OCI-LY7 (cell line): Measurements from ENCODE around the gene PURA. TPM values are rescaled to one million over a fixed set of nuclear protein-coding genes. Genes with fewer than 3 reads are reported as not detected.

Experiments used
- BruUV-seq: library from RNA; stranded (reverse); fragments of 400-500 nt; replicated peaks from 2 replicates; lab custom pipeline; 2021; lab: Mats Ljungman, UMichigan
- CTCF ChIA-PET: fragments of 300-600 bp; sonication (Branson Sonifier 250); formaldehyde crosslinking; loops from one replicate; lab custom pipeline; 2022; ENCODE audit warnings: antibody characterized with exemption; ENCODE audit not compliant: unreplicated experiment; lab: Charles Lee
- POLR2A ChIA-PET: fragments of 300-600 bp; sonication (Branson Sonifier 250); formaldehyde crosslinking; loops from one replicate; lab custom pipeline; 2022; ENCODE audit warnings: antibody characterized with exemption; lab: Charles Lee
- DNase-seq: peaks from one replicate; pipeline ENCODE4 v3.0.0-alpha.2; 2015; ENCODE audit warnings: low spot score
- H2AFZ ChIP-seq: fragments of 200-600 bp; sonication (generic), shearing (Covaris generic); 2 replicates; pipeline ENCODE4 v1.6.1; 2014; ENCODE audit warnings: mild to moderate bottlenecking, antibody characterized with exemption, low read length, moderate library complexity
- H3K27ac ChIP-seq: fragments of 200-600 bp; sonication (generic); 2 replicates; pipeline ENCODE4 v1.5.1; 2014; ENCODE audit warnings: mixed run types, low read depth, mild to moderate bottlenecking, moderate library complexity, low read length, inconsistent platforms; ENCODE audit not compliant: poor library complexity, severe bottlenecking
- H3K36me3 ChIP-seq: fragments of 200-600 bp; sonication (generic); 2 replicates; pipeline ENCODE4 v1.6.1; 2014; ENCODE audit warnings: mild to moderate bottlenecking, antibody characterized with exemption, low read length, moderate library complexity, mixed read lengths; ENCODE audit not compliant: insufficient read depth
- H3K4me1 ChIP-seq: fragments of 200-600 bp; sonication (generic); 2 replicates; pipeline ENCODE4 v1.5.1; 2014; ENCODE audit warnings: mild to moderate bottlenecking, low read length; ENCODE audit not compliant: insufficient read depth, poor library complexity, severe bottlenecking
- H3K4me2 ChIP-seq: fragments of 200-600 bp; sonication (generic); 2 replicates; pipeline ENCODE4 v1.6.1; 2014; ENCODE audit warnings: mild to moderate bottlenecking, low read length
- H3K4me3 ChIP-seq: fragments of 200-600 bp; sonication (generic); 2 replicates; pipeline ENCODE4 v1.5.1; 2014; ENCODE audit warnings: mild to moderate bottlenecking, low read depth, low read length; ENCODE audit not compliant: poor library complexity, severe bottlenecking
- H3K79me2 ChIP-seq: fragments of 200-600 bp; sonication (generic); 2 replicates; pipeline ENCODE4 v1.6.1; 2016; ENCODE audit warnings: low read depth, mild to moderate bottlenecking, low read length, moderate library complexity, mixed read lengths; ENCODE audit not compliant: insufficient read depth
- H3K9me2 ChIP-seq: fragments of 200-600 bp; sonication (generic); 2 replicates; pipeline ENCODE4 v1.6.1; 2016; ENCODE audit warnings: mild to moderate bottlenecking, low read length, mixed read lengths; ENCODE audit not compliant: insufficient read depth
- H3K9me3 ChIP-seq: fragments of 200-600 bp; sonication (generic); 2 replicates; pipeline ENCODE4 v1.6.1; 2014; ENCODE audit warnings: mild to moderate bottlenecking, mixed run types, low read length, mixed read lengths
- H4K20me1 ChIP-seq: fragments of 200-600 bp; sonication (generic); 2 replicates; pipeline ENCODE4 v1.6.1; 2014; ENCODE audit warnings: mild to moderate bottlenecking, antibody characterized with exemption, low read length, moderate library complexity, mixed read lengths; ENCODE audit not compliant: insufficient read depth
- EZH2phosphoT487 ChIP-seq: fragments of 200-600 bp; sonication (generic); IDR thresholded peaks from 2 replicates; pipeline ENCODE4 v1.6.1; 2018; ENCODE audit warnings: low read depth, borderline replicate concordance, mild to moderate bottlenecking, mixed run types, antibody characterized with exemption, low read length, moderate library complexity, mixed read lengths
- intact Hi-C: fragments of 100-400 bp; cut with micrococcal nuclease; formaldehyde crosslinking; loops from one replicate; pipeline ENCODE4 v1.10.0; 2022; ENCODE audit not compliant: unreplicated experiment
- total RNA-seq, 2 experiments: library from RNA; depleted of rRNA in 1 of 2; stranded (reverse); fragments of >200 nt in 1 of 2; shearing (Covaris generic) in 1 of 2; gene quantifications; 2 replicates each; pipeline ENCODE4 v1.2.3, GENCODE V29; 2014 to 2022
- TF ChIP-seq, protein P1 (sequence below): fragments of 200-600 bp; sonication (generic); conservative IDR thresholded peaks from 2 replicates; pipeline ENCODE4 v1.5.1; 2014; ENCODE audit warnings: mild to moderate bottlenecking, antibody characterized with exemption, low read length, moderate library complexity, mixed read lengths

The PURA gene
- total RNA-seq, 2 experiments from 2014 or later: 19.0 to 19.7 TPM

GRCh38 chr5:140143521-140144258, 29.8 kb downstream of the PURA start:
- no peaks in the 10 kb centered on the region for H3K79me2 ChIP-seq
- no peaks in the 10 kb centered on the region for H3K9me2 ChIP-seq
- intact Hi-C loops: loop anchor here (1.0 kb wide), 1 partner anchor 70 kb away; no protein-coding TSS in a partner anchor
- no peaks in the 10 kb centered on the region for H3K36me3 ChIP-seq
- no peaks in the 10 kb centered on the region for H4K20me1 ChIP-seq
- no peak overlapping the region for H3K4me3 ChIP-seq
- no peak overlapping the region for H3K27ac ChIP-seq
- no peaks in the 10 kb centered on the region for H3K4me1 ChIP-seq
- no peaks in the 10 kb centered on the region for H3K9me3 ChIP-seq
- BruUV-seq: no TSS peak
- no peak overlapping the region for H3K4me2 ChIP-seq
- DNase-seq: no peak
- TF ChIP-seq, protein P1, sequence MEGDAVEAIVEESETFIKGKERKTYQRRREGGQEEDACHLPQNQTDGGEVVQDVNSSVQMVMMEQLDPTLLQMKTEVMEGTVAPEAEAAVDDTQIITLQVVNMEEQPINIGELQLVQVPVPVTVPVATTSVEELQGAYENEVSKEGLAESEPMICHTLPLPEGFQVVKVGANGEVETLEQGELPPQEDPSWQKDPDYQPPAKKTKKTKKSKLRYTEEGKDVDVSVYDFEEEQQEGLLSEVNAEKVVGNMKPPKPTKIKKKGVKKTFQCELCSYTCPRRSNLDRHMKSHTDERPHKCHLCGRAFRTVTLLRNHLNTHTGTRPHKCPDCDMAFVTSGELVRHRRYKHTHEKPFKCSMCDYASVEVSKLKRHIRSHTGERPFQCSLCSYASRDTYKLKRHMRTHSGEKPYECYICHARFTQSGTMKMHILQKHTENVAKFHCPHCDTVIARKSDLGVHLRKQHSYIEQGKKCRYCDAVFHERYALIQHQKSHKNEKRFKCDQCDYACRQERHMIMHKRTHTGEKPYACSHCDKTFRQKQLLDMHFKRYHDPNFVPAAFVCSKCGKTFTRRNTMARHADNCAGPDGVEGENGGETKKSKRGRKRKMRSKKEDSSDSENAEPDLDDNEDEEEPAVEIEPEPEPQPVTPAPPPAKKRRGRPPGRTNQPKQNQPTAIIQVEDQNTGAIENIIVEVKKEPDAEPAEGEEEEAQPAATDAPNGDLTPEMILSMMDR: no peak
- no peak for TF ChIP-seq EZH2phosphoT487
- POLR2A ChIA-PET: no interaction called here
- CTCF ChIA-PET: interaction anchor here (0.6 to 1.1 kb wide), 3 partner anchors 8 to 30 kb away, joined by 3 read pairs; no protein-coding TSS in a partner anchor
- no peak overlapping the region for H2AFZ ChIP-seq

- DNase-seq: no peak
- Histone ChIP-seq H3K4me2 (no peak overlapping the region), H3K36me3 (no peaks in the 10 kb centered on the region), H3K27ac (no peak overlapping the region), H2AFZ (no peak overlapping the region), H3K4me3 (no peak overlapping the region), H3K79me2 (no peaks in the 10 kb centered on the region), H3K4me1 (no peaks in the 10 kb centered on the region), H4K20me1 (no peaks in the 10 kb centered on the region), H3K9me3 (no peaks in the 10 kb centered on the region), H3K9me2 (no peaks in the 10 kb centered on the region)
- intact Hi-C loops: no loop called here
- BruUV-seq: no TSS peak
- POLR2A ChIA-PET: no interaction called here
- CTCF ChIA-PET: no interaction called here
- TF ChIP-seq, protein P1: no peak
- no peak for TF ChIP-seq EZH2phosphoT487
These were observed 31.3 kb downstream of the PURA start for GRCh38 chr5:140145256-140145655.
